GM11168 (cell line): ENCODE results near the gene PLEKHG7.
"Not testable (repeated sequence)": the region's sequence is repeated elsewhere in the genome, so short reads cannot be mapped to it uniquely, and the experiment has no call there.

Experiments
- in situ Hi-C: fragments of 300-500 bp; cut with MboI; formaldehyde crosslinking; loops from one replicate; pipeline ENCODE4 v1.12.0; 2022; ENCODE audit warnings: low sequenced_read_pairs; ENCODE audit not compliant: unreplicated experiment

The PLEKHG7 gene

DNA sequence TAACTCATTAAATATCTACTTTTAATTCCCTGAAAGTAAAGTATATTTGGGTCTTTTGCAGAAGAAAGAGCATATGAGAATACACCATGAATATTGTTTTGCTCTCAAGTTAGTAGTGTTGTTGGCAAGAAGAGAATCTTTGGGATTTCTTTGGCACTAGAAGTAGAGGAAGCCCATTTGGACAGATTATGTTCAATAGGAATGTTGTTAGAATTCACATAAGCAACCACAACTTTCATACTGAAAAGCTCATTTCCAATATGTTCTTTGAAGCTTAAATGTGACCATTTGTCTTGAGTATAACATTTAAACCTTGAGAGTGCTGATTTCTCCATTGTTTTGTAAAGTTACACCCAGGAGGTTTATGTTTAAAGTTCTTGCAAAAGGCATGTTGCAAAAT is 37.6 kb downstream of the PLEKHG7 start:
- in situ Hi-C loops = no loop called here

DNA sequence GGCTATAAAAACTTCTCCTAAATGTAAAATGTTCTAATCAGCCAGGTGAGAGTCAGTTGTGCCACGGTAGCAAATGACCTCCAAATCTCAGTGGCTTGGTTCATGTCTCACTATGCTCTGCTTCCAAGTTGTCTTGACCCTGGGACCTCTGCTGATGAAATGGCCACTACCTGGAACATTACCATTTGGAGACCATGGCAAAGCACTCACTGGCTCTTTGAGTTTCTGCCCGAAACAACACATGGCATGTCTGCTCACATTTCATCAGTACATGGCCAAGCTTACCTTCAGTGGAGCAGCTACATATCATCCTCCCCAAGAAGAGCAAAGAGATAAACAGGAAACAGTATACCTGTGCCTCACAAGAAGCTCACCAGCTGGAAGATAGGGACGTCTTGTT is 40.2 kb downstream of the PLEKHG7 start:
- in situ Hi-C loops = no loop called here

DNA sequence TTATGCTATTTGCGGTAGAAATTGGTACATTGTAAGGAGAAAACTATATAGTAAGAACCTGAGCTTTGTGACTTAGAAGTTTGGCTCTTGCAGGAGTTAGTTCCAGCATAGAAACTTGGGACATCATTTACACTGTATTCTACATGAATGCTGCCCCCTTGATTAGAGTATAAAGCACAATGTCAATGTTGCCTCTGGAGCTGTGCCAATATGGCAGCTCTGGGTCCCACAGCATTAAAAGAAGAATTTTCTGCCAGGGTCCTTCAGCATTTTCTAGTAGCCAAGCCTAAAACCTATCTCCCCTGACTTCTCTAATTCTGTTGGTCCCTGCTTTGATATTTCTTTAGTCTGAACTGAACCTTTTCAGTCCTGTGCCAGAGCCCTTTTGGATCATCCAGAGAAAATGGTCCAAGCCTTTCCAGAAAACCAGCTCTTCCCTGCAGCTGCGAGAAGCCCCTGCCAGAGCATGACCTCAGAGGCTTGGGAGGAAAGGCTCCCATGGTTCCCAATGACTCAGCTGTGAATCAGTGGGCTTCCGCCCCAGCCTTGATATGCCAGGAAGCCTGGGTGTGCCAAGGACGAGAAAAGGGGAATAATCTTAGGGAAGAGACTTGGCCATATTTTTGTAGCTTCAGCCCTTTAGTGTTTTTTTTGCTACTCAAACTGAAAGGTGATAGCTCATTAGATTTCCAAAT is 43.2 kb downstream of the PLEKHG7 start:
- in situ Hi-C loops = no loop called here

DNA sequence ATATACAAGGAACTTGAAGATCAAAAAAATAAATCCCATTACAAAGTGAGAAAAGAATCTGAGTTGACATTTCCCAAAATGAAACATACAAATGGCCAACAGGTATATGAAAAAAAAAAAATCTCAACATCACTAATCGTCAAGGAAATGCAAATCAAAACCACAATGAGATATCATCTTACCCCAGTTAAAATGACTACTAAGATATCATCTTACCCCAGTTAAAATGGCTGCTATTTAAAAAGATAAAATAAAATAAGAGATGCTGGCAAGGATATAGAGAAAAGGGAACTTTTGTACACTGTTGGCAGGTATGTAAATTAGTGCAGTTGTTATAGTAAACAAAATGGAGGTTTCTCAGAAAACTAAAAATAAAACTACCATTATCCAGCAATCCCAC is 44.4 kb downstream of the PLEKHG7 start:
- in situ Hi-C loops = no loop called here

DNA sequence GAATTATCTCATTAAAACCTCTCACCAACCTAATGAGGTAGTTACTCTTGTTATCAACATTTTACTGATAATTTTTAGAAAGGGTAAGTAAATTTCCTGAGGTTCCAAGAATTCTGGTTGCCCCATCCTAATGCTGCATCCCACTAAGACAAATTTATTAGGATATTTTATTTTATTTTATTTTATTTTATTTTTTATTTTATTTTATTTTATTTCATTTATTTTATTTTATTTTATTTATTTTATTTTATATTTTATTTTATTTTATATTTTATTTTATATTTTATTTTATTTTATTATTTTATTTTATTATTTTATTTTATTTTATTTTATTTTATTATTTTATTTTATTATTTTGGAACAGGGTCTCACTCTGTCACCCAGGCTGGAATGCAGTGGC is 46.9 kb downstream of the PLEKHG7 start:
- in situ Hi-C loops = not testable (repeated sequence)

DNA sequence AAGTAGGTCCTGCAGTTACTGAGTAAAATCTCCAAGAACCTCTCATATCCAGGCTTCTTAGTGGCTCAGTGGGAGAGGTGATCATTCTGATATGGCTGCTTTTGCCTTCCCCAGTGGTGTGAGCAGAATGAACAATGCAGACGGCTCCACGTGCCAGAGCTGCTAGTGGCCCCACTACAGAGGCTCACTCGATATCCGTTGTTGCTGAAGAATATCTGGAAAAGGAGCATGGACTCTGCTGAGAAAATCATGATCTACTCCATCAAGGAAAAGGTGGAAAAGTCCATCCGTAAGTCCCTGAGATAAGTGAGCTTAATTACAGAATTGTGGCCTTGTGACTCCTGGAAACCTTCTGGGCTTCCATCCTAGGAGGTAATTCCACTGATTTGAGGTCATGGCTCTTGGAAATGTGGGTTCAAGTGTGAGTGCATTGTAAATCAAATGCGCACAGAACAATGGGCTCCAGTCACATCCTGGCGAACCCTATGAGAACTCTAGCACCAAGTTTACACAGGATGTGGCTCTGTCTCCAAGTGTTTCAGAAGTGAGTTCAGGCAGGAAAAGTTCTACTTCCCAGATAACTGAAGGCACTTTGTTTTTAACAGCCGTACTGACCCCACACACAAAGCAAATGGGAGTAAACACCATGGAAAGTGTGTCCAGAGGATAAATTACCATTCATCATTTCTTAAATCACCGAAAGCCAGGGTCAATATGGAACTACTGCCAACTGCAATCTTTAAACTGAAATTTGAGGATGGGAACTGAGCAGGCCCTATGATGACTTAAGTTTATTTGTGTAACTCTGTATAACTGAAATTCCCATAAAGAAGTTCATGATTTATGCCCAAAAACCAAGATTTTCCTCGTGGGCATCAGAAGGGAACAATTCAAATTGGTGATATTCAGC is 51.4 kb downstream of the PLEKHG7 start:
- in situ Hi-C loops = no loop called here

DNA sequence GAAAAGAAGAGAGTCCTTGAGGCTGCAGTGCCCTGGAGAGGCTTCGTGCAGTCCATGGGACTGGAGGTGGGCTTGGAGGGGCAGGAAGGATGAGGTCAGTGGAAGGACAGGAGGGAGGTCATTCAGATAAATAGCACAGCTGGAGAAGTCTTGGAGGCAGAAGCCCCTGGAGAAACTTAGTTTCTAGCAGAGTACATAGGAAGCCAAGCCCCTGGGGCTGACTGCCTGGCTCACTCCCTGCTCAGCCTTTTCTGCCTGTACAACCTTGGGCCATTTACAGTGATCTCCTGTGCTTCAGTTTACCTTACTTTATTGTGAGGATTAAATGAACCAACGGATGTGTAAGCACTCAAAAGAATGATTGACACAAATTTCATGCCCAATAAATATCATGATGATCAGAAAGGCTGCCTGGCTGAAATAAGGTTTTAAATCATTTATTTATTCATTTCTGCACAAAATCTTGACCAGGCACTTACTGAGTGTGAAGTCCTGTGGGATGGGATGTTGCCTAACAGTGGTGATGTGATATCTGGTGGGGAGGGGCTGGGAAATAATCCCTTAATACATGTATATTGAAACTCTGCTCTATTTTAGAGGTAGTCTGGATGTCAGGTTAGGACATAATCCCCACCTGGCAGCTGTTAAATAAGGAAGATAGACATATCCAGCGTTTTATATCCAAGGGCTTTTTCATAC is 54.3 kb downstream of the PLEKHG7 start:
- in situ Hi-C loops = no loop called here

DNA sequence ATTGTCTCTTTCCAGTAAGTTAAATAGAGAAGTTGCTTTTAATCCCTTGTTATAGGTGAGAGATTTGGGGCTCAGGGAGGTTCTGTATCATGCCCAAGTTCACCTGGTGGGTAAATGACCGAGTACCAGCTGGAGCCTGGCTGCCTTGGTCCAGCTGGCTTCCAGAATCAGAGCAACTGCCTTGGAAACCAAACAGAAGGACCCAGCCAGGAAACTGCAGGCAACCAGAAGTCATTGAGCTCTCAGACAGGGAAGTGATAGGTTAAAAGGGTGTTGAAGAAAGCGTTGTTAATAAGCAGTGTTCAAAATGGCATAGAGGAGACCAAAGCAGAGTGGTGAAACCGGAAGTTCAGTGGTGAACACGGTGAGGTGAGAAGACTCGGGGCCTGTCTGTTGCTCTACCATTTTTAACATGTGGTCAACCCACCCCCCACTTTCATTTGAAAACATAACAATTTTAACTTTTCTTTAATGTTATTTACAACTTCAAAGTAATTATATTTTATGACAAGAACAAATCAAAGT is 54.9 kb downstream of the PLEKHG7 start:
- in situ Hi-C loops = no loop called here

DNA sequence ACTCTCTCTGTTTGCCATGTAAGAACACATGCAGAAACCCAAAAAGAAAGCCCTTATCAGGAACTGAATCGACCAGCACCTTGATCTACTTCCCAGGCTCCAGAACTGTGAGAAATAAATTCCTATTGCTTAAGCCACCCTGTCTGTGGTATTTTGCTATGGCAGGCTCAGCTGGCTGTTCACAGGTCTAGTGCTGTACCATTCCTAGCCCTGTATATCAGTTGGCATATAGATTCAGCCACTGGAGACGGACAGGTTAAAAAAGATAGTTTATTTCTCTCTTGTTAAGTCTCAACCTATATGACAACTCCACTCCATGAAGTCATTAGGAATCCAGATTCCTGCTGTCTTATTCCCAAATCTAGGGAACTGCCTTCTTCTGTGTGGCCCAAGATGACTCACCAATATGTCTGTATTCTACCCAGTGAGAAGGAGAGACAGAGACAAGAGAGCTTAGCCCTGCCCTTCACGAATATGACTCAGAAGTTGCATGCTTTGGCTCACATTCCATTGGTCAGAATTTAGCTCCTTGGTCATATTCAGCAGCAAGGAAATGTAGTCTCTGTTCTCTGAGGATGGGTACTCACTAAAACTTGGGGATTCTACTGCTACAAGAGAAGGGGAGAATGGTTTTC is 57.0 kb downstream of the PLEKHG7 start:
- in situ Hi-C loops = no loop called here

DNA sequence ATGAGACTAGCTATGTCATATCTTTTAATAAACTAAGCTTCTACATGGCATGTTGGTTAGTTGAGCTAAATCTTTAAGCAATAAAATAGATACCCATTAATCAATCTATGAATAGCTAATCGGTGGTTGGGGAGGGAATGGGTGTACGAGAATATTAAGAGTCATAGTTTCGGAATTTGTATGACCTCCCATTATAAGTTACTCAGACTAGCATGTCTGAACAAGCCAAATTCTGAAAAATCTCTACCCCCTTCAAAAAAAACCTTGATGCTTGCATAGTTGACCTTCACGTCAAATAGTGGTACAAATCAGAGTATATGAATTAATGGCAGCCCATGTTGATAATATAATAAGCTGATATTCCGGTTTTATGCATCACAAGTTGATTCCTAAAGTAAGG is 60.0 kb downstream of the PLEKHG7 start:
- in situ Hi-C loops = no loop called here

DNA sequence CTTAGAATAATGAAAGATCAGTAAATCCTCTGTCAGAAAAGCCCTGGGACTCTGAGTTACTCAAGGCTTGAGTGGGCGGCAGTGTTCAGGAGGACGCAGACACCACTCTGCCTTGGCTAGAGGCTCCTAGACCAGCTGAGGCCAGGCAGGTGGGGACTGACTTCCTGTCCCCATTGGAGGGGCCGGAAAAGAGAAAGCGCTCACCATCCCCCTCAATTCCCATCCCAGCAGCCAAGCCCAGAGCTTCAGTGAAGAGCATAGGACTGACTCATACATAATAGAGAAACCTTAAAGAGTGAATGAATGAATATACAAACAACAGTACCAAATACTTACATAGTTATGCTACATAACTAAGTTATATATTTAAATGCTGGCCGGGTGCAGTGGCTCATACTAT is 62.0 kb downstream of the PLEKHG7 start:
- in situ Hi-C loops = no loop called here

DNA sequence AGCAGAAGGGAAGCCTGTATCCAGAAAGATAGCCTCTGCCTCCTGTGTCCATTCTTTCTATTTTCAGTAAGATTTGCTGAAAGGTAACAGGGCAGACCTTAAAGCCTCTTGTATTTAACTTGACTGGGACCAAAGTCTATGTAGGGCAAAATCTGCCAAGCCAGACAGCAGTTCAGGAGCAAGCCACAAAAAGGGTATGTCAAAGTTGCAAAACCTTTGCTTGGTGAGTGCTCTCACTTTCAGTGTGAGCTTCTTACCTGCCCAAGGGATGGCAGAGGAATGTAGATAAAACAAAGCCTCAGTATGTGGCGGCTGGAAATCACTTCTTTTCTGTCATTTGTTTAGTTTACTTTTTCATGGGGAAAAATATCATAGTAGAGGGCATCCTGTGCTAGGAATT is 63.1 kb downstream of the PLEKHG7 start:
- in situ Hi-C loops = no loop called here

DNA sequence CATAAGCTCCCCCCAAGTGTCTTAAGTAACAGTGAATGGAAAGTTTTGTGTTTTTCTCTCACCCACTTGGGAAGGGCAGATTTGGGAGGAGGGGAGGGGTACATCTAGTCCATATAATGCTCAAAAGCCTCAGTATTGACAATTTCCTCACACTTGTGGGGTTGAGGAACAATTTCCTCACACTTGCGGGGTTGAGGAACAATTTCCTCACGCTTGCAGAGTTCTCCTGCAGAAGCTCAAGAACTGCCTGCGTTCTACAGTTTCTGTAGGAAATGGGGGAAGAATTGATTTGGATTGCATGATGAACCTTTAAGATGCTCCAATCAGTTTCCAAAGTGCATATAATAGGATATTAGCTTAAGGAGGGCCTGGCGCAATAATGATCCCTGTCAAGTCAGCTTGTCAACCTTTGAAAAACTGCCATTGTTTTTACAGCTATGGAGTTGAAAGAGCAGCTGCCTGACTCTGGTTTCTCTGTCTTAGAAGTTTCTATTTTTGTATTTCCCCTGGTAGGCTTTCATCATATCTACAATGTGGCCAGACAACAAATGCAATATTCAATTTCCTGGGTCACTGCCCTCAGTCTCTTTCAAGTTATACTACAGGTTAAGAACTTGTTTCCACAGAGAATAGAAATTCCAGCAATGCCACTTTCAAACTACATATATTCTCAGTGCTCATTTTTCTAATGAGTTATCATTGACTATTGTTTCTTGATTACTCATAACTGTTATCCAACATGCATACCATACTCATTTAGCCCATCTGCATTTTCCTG is 66.5 kb downstream of the PLEKHG7 start:
- in situ Hi-C loops = no loop called here

DNA sequence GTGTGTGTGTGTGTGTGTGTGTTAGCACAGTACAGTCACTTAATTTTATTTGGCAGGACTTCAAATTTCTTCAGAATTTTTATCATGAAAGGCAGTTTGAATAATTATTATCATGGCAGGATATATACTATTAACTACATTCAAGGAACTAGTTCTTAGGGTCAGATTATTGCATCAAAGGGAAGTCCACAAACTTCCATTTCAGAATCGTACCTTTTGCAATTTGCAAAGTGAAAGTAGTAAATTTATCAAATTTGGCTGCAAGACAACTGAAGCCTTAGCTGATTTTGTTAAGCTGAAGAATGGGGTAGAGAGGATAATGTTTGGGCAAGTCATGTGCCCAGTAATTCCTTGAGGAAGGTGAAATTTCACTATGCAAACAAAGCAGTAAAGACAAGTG is 68.2 kb downstream of the PLEKHG7 start:
- in situ Hi-C loops = no loop called here

DNA sequence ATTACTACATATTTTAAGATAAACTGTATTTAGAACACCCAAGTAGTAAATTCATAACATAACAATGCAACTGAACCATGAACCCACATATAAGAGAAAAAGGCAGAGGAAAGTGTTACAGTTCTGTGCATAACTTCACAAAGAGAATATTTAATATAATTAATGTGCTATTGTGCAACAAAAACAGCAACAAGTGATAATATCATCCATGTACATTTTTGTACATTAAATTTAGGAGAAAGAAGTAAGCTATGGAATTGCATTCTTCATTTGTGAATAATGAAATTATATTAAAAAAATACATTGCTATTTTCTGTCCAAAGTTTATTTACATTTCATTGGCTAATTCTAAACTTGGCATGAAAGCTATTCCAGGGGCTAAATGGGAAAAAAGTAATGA is 72.6 kb downstream of the PLEKHG7 start:
- in situ Hi-C loops = loop anchor here (25.0 kb wide), 1 partner anchor 212 kb away; no protein-coding TSS in a partner anchor

DNA sequence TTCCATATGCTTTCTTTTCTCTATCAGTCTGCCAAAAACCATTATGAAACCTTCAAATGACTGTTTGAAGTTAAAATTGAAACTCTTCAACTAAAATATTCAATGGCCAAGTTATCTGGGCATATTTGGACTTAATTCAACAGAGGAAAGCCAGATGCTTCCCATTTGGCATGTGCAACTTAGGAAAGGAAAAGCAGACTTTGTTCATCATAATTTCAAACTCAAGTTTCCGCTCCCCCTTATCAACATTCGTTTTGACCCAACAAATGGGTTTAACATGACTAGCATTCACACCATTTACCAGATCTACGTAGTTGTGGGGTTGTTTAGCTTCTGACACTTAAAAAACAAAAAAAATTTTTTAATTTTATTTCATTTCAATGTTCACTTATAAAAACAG is 75.7 kb downstream of the PLEKHG7 start:
- in situ Hi-C loops = loop anchor here (25.0 kb wide), 1 partner anchor 209 kb away; no protein-coding TSS in a partner anchor

DNA sequence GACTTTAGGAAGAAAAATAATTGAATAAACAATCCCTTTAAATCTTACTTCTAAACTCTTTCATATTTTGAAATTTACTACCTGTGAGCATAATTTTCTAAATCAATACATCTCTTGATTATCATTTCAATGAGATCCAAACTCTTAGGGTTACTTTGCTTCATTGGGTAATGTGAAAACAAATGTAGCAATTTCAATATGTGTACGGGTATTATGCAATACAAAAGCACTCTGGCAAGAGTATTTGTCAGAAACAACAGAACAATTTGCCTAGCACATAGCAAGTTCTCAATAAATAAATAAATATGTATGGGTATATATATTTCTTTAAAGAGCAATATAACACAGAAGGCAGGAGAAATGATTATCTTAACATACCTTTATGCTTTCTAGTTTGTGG is 77.1 kb downstream of the PLEKHG7 start:
- in situ Hi-C loops = loop anchor here (10.0 to 25.0 kb wide), 2 partner anchors 207 to 635 kb away; no protein-coding TSS in a partner anchor

DNA sequence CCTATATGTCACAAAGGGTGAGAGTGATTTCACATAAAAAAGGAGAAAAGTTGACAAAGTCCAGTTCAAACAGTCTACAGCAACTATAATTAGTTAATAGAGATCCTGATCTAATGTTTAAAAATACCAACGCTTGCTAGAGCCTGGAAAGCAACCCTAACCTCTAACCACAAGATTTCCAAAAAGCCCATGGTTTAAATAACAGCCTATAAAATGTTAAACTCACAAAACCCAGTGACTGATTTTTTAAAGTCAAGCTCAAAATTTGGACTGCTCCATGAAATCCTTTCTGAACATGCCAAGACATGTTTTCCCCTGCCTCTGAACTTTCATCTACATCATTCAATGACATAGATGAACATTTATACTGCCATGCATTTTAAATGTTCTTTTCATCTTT is 81.6 kb downstream of the PLEKHG7 start:
- in situ Hi-C loops = loop anchor here (10.0 to 25.0 kb wide), 2 partner anchors 203 to 630 kb away; no protein-coding TSS in a partner anchor
